IPS DF 4.7 (cell line): Measurements from ENCODE around the gene STXBP4.

Experiments
- DNase-seq: peaks from one replicate; pipeline ENCODE4 v3.0.0-alpha.2; 2013; ENCODE audit warnings: low spot score; ENCODE audit errors: extremely low read depth

STXBP4 gene

DNA sequence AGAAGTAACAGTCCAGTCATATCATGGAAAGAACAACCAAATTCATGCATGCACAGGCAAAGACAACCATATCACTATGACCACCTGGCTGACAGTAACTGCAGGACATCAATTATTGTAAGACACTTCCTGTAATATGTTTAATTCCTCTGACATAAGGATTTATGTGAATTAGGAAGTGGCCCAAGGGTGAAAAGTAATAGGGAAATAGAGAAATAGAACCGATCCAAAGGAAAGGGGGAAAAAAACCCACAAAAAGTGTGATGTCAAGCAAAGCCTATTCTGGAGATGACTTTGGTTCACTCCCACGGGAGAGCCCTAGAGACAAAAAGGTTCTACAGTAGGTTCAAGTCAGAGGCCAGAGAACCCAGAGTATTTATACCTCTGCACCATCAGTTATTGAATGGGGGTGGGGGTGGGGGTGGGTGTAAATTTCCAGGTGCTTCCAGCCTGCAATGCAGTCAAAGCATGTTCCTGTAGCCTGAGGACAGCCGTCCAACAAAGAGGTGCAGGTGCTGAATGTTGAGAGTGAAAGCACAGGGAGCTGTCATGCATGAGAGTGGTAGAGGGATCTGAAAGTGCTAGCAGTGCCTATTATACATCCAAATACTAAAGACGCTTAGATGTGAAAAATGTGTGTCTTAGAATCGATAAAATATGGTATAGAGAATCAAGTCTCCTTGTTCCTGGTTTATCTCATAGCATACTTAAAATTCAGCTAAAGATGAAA lies 200.6 kb downstream of the STXBP4 start:
- no peak for DNase-seq

DNA sequence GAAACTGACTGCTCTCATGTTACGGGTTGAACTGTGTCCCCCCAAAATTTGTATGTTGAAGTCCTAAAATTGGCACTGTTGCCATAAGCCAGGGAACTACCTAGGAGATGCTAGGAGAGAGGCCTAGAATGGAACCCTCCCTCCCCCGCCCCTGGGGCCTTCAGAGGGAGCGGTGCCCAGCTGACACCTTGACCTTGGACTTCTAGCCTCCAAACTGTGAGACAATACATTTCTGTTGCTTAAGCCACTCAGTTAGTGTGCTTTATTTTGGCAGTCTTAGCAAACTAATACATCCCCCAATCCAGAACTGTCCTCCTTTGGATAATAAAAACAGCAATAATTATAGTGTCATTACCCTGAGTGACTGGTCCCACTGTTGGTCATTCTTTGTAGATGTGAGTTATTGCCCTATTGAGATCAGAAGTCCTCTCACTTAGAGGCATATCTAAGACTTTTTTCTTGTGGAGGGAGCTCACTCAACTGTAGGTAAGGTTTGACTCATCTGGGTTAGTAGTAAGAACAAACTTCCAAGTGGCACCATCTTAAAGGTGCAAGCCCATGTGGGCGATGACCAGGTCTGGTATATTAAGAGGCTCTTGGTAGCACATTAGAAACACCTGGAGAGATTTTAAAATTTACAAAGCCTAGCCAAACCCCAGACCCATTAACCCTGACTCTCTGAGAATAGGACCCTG lies 203.2 kb downstream of the STXBP4 start:
- no peak for DNase-seq

- DNase-seq = no peak
Observed at GRCh38 chr17:55172612-55173011, 204.0 kb downstream of the STXBP4 start.

DNA sequence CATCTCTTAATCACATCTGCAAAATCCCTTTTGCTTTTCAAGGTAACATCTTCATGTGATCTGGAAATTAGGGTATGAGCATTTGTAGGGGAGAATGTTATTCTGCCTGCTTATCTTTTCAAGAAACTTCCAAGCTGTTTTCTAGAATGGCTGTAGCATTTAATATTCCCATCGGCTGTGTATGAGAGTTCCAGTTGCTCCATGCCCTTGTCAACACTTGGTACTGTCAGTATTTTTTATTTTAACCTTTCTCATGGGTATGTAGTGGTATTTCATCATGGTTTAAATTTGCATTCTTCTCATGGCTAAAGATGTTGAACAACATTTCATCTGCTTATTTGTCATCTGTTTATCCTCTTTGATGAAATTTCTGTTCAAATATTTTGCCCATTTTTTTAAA lies 205.6 kb downstream of the STXBP4 start:
- no peak for DNase-seq

GRCh38 chr17:55175788-55176427 lies 207.3 kb downstream of the STXBP4 start:
- no peak for DNase-seq

DNA sequence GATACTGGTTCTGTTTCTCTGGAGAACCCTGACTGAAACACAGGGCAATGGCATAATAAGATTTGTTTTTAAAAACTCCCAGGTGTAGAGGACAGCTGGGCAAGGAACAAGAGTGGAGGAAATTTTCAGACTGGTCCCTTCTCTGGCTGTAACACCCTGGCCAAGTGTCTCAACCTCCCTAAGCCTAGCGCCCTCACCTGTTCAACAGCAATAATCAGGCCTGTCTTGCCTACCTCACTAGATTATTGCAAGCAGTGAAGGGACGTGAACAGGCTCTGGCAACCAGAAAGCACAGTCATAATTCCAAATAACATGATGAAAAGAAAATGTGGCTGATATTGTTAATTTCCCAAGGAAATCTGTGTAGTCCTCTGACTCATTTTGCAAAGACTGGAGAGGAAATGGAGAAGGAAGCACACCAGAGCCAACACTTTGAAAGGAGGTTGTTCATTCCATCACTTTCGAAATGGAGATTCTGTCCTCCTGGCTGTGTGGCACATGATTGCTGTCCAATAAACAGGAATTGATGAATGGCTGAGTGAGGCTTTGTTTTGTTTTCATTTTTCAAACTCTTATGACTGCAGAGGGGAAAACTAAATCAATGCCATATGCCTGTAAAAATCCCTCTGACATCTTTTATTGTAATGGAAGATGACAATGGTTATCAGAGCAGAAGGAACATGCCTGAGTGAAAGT lies 208.7 kb downstream of the STXBP4 start:
- DNase-seq = no peak

DNA sequence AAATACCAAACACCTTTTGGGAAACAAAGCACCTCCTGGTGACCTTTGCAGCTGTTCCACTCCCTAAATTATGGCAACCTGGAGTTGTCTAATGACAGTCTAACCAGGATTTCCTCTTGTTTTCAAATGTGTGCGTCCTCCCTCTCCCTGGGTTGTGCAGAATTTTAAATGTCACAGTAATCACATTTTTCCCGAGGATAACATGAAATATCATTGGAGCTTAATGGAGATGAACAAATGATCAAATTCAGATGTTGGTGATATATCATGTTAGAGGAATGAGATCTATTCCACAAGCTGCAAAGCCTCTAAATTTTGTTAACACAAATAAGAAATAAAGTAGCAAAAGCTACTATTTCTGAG lies 209.3 kb downstream of the STXBP4 start:
- DNase-seq = no peak

GRCh38 chr17:55186937-55187770 lies 218.6 kb downstream of the STXBP4 start:
- no peak for DNase-seq

- no peak for DNase-seq
Observed at GRCh38 chr17:55190748-55191147, 222.2 kb downstream of the STXBP4 start.

DNA sequence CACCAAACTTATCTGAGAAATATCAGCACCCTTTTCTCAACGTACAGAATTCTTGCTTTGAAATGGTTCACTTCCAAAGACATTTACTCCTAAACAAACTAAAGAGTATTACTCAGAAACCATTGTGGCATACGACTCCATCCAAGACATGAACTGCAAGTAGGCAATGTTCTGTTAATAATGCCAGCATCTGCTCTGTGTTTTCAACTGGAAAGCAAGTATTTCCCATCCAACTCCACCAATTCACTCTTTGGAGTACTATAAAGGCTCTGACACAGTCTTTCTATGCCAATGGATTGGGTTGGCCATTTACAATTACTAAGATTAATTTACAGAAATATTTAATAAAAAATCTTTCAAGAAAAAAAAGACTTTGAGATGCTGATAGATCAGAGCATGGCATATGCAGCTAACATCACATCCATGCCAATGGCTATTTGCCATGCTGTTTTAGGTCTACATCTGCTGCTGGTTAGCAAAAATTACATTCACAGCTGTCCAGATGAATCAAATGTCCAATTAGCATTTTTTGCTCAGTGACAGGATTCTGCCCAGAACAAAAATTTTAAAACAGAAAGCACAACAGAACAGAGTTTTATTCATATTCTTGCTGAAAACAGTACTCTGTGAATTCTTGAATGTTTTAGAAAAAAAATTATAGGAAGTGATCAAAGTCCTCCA lies 230.3 kb downstream of the STXBP4 start:
- DNase-seq = no peak

DNA sequence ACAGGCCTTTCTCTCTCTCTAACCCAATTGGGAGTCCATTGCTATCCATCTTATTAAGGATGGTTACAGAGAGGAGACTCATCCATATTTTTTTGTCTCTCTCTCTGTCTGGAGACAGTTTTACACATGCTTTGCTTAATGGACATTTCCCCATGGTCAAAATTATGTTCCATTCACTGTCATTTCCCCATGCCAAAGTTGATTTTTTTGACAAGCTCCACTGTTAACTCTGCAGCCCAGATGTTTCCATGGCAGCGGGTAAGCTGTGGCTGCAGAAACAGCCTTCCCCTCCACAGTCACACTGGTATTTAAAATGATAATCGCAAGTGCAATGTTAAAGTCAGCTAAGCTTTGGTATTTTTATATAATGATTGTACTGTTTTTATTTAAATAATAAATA lies 232.3 kb downstream of the STXBP4 start:
- no peak for DNase-seq

DNA sequence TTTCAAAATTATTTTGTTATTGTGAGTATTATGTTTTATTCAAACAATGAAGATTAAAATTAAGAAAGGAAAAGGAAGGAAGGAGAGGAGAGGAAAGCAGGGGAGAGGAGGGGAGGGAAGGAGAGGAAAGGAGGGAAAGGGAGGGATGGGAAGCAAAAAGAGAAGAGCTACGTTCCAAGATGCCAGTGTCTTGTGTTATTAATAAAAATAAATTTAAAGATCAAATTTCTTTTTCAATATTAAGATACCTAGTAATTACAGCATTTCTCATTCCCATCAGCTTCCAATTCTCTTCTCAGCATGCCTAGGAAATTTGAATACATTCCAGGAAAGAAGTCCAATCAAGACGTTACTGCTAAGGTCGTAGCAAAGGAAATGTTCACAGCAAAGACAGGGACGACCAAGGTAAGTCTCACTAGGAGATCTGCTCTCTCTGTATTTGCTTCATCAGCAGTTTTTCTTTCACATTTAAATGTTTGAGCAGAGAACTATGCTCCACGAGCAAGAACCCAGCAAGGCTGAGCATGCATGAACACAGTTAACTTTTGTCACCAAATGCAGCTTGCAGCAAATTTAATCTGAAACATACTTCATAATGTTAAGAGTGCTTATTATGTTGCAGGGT lies 232.9 kb downstream of the STXBP4 start:
- no peak for DNase-seq

GRCh38 chr17:55202896-55203295 lies 234.3 kb downstream of the STXBP4 start:
- no peak for DNase-seq

DNA sequence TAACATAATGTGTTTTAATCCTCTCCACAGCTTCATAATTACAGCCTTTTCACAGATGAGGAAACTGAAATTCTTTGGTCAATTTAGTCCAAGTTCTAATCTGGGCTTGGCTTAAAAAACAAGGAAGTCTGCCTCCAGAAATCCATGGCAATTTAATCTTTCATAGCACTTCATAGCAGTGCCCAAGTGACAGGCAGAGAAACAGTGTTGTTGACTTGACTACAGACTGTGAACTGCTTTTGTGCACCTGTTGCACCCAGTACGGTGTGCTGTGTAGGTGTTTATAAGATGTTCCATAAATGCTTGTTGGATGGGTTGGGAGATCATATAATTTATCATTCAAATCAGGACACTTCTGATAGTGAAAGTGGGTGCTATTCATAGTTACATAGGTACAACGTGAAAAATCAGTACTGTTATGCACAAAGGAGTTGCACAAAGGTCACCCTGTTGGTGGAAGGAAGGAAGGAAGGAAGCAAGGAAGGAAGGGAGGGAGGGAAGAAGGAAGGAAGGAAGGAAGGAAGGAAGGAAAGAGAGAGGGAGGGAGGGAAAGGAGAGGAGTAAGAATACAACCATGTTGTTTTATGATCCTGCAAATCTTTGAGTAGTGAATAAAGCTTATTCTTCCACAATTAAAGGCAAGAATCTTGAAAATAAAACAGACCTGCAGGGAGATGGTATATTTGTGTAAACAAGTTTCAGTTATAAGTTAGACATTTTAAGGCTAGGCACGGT lies 239.7 kb downstream of the STXBP4 start:
- no peak for DNase-seq

GRCh38 chr17:55210292-55210691 lies 241.7 kb downstream of the STXBP4 start:
- no peak for DNase-seq

GRCh38 chr17:55212880-55213279 lies 244.3 kb downstream of the STXBP4 start:
- DNase-seq = no peak

DNA sequence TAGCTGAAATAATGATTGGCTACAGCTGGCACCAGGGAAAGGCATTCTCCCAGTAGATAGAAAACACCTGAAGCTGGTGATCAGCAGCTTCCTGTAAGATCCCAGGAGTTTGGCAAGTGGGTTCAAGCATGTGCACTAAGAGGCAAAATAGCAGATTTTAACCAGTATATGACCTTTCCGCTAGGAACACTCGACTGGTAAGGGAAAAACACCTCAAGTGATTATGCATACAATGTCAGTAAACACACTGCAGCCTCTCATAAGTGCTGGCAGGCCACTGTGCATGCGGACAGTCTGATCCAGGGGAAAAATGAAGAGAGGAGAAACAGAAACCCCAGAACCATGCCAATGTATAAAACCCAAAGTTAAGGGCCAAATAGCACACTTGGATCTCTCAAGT lies 247.1 kb downstream of the STXBP4 start:
- DNase-seq = no peak

DNA sequence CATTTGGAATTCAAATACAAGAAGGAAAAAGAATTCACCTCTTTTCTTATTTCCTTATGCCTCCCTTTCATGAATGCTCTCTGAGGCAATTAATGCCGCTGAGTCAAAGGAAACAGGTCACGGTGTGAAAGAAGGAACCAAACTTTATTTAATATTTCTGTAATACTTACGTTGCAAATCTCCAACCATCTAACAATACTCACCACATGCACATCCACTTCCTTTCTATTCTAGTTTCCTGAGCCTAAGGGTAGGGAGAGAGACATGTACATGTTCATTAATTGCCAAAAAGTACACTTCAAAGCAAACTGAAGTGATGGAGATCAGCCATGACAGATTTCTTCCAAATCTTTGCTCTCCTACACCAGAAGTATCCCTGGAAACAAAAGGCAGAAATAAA lies 248.3 kb downstream of the STXBP4 start:
- DNase-seq = no peak

DNA sequence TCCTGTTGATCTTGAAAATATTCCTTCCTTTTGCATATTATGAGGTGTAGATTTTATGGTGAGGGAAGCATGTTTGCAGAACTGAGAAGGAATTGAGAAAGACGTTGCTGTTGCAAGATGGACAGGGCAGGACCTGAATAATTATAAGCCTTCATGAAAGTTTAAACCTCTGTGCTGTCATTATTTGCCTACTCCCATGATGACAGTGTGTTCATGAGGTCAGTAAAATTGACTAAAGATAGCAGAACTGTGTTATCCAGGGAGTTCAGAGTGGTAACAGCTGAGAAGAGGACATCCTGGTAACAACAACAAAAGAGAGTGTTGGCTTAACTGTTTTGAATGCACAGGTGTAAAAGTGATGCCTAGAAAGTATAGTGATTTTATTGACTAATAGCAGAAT lies 250.9 kb downstream of the STXBP4 start:
- no peak for DNase-seq

DNA sequence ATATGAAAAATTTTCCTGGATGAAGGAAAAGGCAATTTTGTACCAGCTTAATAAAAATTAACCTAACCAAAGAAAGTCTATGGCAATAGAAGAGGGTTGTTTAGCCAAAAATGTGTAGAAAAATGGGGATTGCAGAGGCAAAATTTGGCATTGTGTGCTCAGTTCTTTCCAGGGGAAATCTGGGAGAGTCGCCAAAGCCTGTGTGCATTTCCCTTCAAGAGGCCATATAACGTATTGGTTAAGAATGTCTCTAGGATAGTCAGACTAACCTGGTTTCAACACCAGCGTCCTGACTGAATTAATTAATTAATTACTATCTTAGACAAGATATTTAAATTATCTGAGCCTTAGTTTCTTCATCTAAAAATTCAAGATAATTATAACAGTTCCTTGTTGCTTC lies 251.4 kb downstream of the STXBP4 start:
- no peak for DNase-seq
